ENCODE results near the gene SETD2.
"Not testable (repeated sequence)": the region's sequence is repeated elsewhere in the genome, so short reads cannot be mapped to it uniquely, and the experiment has no call there.

Gene SETD2

DNA sequence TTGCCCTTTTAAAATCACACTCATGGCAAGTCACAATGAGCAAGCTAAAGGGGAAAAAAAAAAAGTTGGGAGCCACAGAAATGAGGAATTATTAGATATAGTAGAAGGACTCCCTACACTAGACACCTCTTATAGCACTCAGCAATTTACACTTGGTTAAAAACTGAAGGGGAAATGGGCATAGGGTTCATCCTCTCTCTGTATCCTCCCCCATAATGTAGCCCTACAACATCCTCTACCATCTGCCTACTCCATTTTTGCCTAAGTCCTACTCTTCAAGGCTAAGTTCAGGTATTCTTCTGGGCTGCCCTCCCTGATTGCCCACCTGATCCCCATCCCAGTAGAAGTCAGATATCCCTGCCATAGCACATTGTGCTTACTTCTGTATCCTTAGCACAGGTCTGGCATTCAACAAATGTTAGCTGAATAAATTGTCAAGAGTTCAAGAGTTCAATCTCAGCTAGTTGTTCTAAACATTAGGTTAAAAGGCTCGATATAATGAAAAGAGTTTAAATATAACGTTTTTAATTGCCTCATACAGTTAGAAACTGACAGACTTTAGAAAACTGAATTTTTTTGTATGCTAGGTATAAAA, 14.5 kb downstream of the SETD2 start:
- H4K20me1 ChIP-seq (ENCODE audit: control insufficient read depth, insufficient read depth, low read depth, low read length) = peaks cover 21% of the 10 kb centered on the region
- no peaks in the 10 kb centered on the region for H3K36me3 ChIP-seq (ENCODE audit: control insufficient read depth, low read length)
- H3K9me2 ChIP-seq (replicated peaks; ENCODE audit: control insufficient read depth, low read length) = no peaks in the 10 kb centered on the region
- H3K27me3 ChIP-seq (ENCODE audit: control insufficient read depth, low read length) = no peaks in the 10 kb centered on the region
- H3K79me2 ChIP-seq (ENCODE audit: control insufficient read depth, low read length) = peaks cover 100% of the 10 kb centered on the region
- H3K27ac ChIP-seq (ENCODE audit: low read depth, low read length) = no peak overlapping the region
- no peaks in the 10 kb centered on the region for H3K9me3 ChIP-seq (ENCODE audit: control insufficient read depth, insufficient read depth, low read length)
- TF ChIP-seq EZH2phosphoT487 (IDR thresholded peaks at IDR 0.05; ENCODE audit: borderline replicate concordance, low read length) (no peak), CTCF (IDR thresholded peaks at IDR 0.05; ENCODE audit: low read depth, low read length, poor library complexity, severe bottlenecking) (no peak)
- H3K4me2 ChIP-seq (ENCODE audit: low read length) = no peak overlapping the region
- 0 out of 2 replicates have a peak, but pooled peaks cover 2% of the 10 kb centered on the region for H3F3A ChIP-seq (ENCODE audit: control insufficient read depth, insufficient read depth)
- H3K4me1 ChIP-seq (ENCODE audit: control insufficient read depth, low read length) = peaks cover 38% of the 10 kb centered on the region
- no peak overlapping the region for H3K4me3 ChIP-seq (ENCODE audit: low read length)

- Histone ChIP-seq H3K4me3 (ENCODE audit: low read length) (no peak overlapping the region), H3K36me3 (ENCODE audit: control insufficient read depth, low read length) (no peaks in the 10 kb centered on the region), H3K27me3 (ENCODE audit: control insufficient read depth, low read length) (no peaks in the 10 kb centered on the region), H3K9me2 (replicated peaks; ENCODE audit: control insufficient read depth, low read length) (no peaks in the 10 kb centered on the region), H3K27ac (ENCODE audit: low read depth, low read length) (no peak overlapping the region), H3K9me3 (ENCODE audit: control insufficient read depth, insufficient read depth, low read length) (no peaks in the 10 kb centered on the region), H3K4me1 (ENCODE audit: control insufficient read depth, low read length) (peaks cover 59% of the 10 kb centered on the region), H4K20me1 (ENCODE audit: control insufficient read depth, insufficient read depth, low read depth, low read length) (peaks cover 17% of the 10 kb centered on the region), H3K4me2 (ENCODE audit: low read length) (no peak overlapping the region), H3F3A (ENCODE audit: control insufficient read depth, insufficient read depth) (peaks cover 17% of the 10 kb centered on the region), H3K79me2 (ENCODE audit: control insufficient read depth, low read length) (peaks cover 100% of the 10 kb centered on the region)
- TF ChIP-seq EZH2phosphoT487 (IDR thresholded peaks at IDR 0.05; ENCODE audit: borderline replicate concordance, low read length) = no peak
- TF ChIP-seq CTCF (IDR thresholded peaks at IDR 0.05; ENCODE audit: low read depth, low read length, poor library complexity, severe bottlenecking) = no peak
These were observed 18.6 kb downstream of the SETD2 start for GRCh38 chr3:47145272-47145671.

GRCh38 chr3:47143068-47143467, 20.8 kb downstream of the SETD2 start:
- Histone ChIP-seq H3K27ac (ENCODE audit: low read depth, low read length) (no peak overlapping the region), H3K4me3 (ENCODE audit: low read length) (no peak overlapping the region), H3K9me2 (replicated peaks; ENCODE audit: control insufficient read depth, low read length) (no peaks in the 10 kb centered on the region), H4K20me1 (ENCODE audit: control insufficient read depth, insufficient read depth, low read depth, low read length) (peaks cover 21% of the 10 kb centered on the region), H3K36me3 (ENCODE audit: control insufficient read depth, low read length) (peaks cover 3% of the 10 kb centered on the region; the same call in 1 of the 2 replicates), H3K4me2 (ENCODE audit: low read length) (peak overlapping the region; percentile 79), H3K4me1 (ENCODE audit: control insufficient read depth, low read length) (peaks cover 52% of the 10 kb centered on the region), H3K9me3 (ENCODE audit: control insufficient read depth, insufficient read depth, low read length) (no peaks in the 10 kb centered on the region), H3K79me2 (ENCODE audit: control insufficient read depth, low read length) (peaks cover 100% of the 10 kb centered on the region), H3F3A (ENCODE audit: control insufficient read depth, insufficient read depth) (peaks cover 14% of the 10 kb centered on the region), H3K27me3 (ENCODE audit: control insufficient read depth, low read length) (no peaks in the 10 kb centered on the region)
- TF ChIP-seq CTCF (IDR thresholded peaks at IDR 0.05; ENCODE audit: low read depth, low read length, poor library complexity, severe bottlenecking) (no peak), EZH2phosphoT487 (IDR thresholded peaks at IDR 0.05; ENCODE audit: borderline replicate concordance, low read length) (no peak)

GRCh38 chr3:47142536-47142935, 21.4 kb downstream of the SETD2 start:
- H3K9me2 ChIP-seq (replicated peaks; ENCODE audit: control insufficient read depth, low read length); H3K4me3 ChIP-seq (ENCODE audit: low read length); H3K9me3 ChIP-seq (ENCODE audit: control insufficient read depth, insufficient read depth, low read length); H3K36me3 ChIP-seq (ENCODE audit: control insufficient read depth, low read length); H3K27me3 ChIP-seq (ENCODE audit: control insufficient read depth, low read length): not testable (repeated sequence)
- peaks cover 52% of the 10 kb centered on the region for H3K4me1 ChIP-seq (ENCODE audit: control insufficient read depth, low read length)
- H3K4me2 ChIP-seq (ENCODE audit: low read length) = peak overlapping the region; percentile 79
- peak overlapping the region; percentile 15; the same call in 1 of the 2 replicates for H3K27ac ChIP-seq (ENCODE audit: low read depth, low read length)
- peaks cover 14% of the 10 kb centered on the region for H3F3A ChIP-seq (ENCODE audit: control insufficient read depth, insufficient read depth)
- peaks cover 21% of the 10 kb centered on the region for H4K20me1 ChIP-seq (ENCODE audit: control insufficient read depth, insufficient read depth, low read depth, low read length)
- peaks cover 99% of the 10 kb centered on the region for H3K79me2 ChIP-seq (ENCODE audit: control insufficient read depth, low read length)

DNA sequence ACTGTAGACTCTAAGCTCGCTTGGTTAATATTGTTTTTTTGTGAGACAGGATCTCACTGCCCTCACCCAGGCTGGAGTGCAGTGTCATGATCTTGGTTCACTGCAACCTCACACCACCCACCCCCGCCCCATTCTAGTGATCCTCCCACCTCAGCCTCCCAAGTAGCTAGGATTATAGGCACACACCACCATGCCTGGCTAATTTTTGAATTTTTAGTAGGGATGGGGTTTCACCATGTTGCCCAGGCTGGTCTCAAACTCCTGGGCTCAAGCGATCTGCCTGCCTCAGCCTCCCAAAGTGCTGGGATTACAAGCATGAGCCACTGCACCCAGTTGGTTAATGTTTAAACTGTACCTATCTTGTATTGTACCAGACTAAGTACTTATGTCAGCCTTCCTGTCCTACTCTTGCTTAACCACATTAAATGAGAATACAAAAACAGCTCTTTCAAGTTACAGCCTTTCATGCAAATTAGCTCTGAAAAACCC, 22.9 kb downstream of the SETD2 start:
- not testable (repeated sequence) for H3K27me3 ChIP-seq (ENCODE audit: control insufficient read depth, low read length); H3K36me3 ChIP-seq (ENCODE audit: control insufficient read depth, low read length); H3K9me3 ChIP-seq (ENCODE audit: control insufficient read depth, insufficient read depth, low read length); H3K9me2 ChIP-seq (replicated peaks; ENCODE audit: control insufficient read depth, low read length)
- H3K4me1 ChIP-seq (ENCODE audit: control insufficient read depth, low read length) = peaks cover 51% of the 10 kb centered on the region
- peaks cover 27% of the 10 kb centered on the region for H4K20me1 ChIP-seq (ENCODE audit: control insufficient read depth, insufficient read depth, low read depth, low read length)
- H3K79me2 ChIP-seq (ENCODE audit: control insufficient read depth, low read length) = peaks cover 99% of the 10 kb centered on the region
- peak overlapping the region; percentile 60 for H3K4me3 ChIP-seq (ENCODE audit: low read length)
- peak overlapping the region; percentile 67 for H3K27ac ChIP-seq (ENCODE audit: low read depth, low read length)
- H3K4me2 ChIP-seq (ENCODE audit: low read length) = peak overlapping the region; percentile 79
- peaks cover 14% of the 10 kb centered on the region for H3F3A ChIP-seq (ENCODE audit: control insufficient read depth, insufficient read depth)

All from DOHH2 (cell line).